ENCODE measurements around the gene PGLYRP4. TPM values are rescaled to one million over a fixed set of nuclear protein-coding genes. Genes with fewer than 3 reads are reported as not detected.

PGLYRP4 gene
- total RNA-seq, 1 experiment from 2014 or later, result not detected

GRCh38 chr1:153358691-153358975, 10.0 kb upstream of the PGLYRP4 start:
- peak overlapping the region; percentile 93 for H3K4me3 ChIP-seq
- CTCF ChIA-PET, result no interaction called here
- POLR2A ChIA-PET (ENCODE audit: unreplicated experiment), result no interaction called here
- BruUV-seq (replicated peaks), result no TSS peak
- peaks cover 25% of the 10 kb centered on the region for H3K79me2 ChIP-seq (ENCODE audit: low read depth)
- peak overlapping the region; percentile 98 for H3K27ac ChIP-seq
- no peaks in the 10 kb centered on the region for H3K27me3 ChIP-seq (ENCODE audit: insufficient read depth, low read depth)
- peaks cover 3% of the 10 kb centered on the region; the same call in 1 of the 2 replicates for H3K9me3 ChIP-seq (ENCODE audit: insufficient read depth, low read depth)
- peaks cover 64% of the 10 kb centered on the region for H3K4me1 ChIP-seq (replicated peaks; ENCODE audit: insufficient read depth)
- no peak overlapping the region for H2AFZ ChIP-seq
- H4K20me1 ChIP-seq (ENCODE audit: insufficient read depth), result no peaks in the 10 kb centered on the region
- peak overlapping the region; percentile 97 for H3K4me2 ChIP-seq
- TF ChIP-seq, protein P1, sequence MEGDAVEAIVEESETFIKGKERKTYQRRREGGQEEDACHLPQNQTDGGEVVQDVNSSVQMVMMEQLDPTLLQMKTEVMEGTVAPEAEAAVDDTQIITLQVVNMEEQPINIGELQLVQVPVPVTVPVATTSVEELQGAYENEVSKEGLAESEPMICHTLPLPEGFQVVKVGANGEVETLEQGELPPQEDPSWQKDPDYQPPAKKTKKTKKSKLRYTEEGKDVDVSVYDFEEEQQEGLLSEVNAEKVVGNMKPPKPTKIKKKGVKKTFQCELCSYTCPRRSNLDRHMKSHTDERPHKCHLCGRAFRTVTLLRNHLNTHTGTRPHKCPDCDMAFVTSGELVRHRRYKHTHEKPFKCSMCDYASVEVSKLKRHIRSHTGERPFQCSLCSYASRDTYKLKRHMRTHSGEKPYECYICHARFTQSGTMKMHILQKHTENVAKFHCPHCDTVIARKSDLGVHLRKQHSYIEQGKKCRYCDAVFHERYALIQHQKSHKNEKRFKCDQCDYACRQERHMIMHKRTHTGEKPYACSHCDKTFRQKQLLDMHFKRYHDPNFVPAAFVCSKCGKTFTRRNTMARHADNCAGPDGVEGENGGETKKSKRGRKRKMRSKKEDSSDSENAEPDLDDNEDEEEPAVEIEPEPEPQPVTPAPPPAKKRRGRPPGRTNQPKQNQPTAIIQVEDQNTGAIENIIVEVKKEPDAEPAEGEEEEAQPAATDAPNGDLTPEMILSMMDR (conservative IDR thresholded peaks at IDR 0.05), result no peak
- TF ChIP-seq EZH2 (IDR thresholded peaks at IDR 0.05; ENCODE audit: low read depth), result no peak
- H3F3A ChIP-seq (ENCODE audit: insufficient read depth, low read depth), result peaks cover 85% of the 10 kb centered on the region
- DNase-seq, result no peak
- intact Hi-C loops (cut with micrococcal nuclease; ENCODE audit: unreplicated experiment), result loop anchor here (10.0 kb wide), 1 partner anchor 316 kb away; the partner anchor contains the start of genes ILF2 and NPR1
- H3K36me3 ChIP-seq (ENCODE audit: low read depth), result peaks cover 19% of the 10 kb centered on the region
- H3K9me2 ChIP-seq (ENCODE audit: insufficient read depth), result no peaks in the 10 kb centered on the region

GRCh38 chr1:153357853-153358690, 9.4 kb upstream of the PGLYRP4 start, which contains the start of gene S100A9:
Gene S100A9 (plus strand): TSS chr1:153357854. CDS start chr1:153358284, 430 bp downstream.
- peak in 1 of 2 experiments; percentile 41 for DNase-seq
- H3K27ac ChIP-seq, result peak within 1 kb of the TSS; percentile 98
- peak within 1 kb of the TSS; percentile 93 for H3K4me3 ChIP-seq
- peaks cover 3% of the 10 kb centered on the region; the same call in 1 of the 2 replicates for H3K9me3 ChIP-seq (ENCODE audit: insufficient read depth, low read depth)
- H3K36me3 ChIP-seq (ENCODE audit: low read depth), result peaks cover 19% of the 10 kb centered on the region
- TF ChIP-seq, protein P1 (conservative IDR thresholded peaks at IDR 0.05), result no peak
- no peak for TF ChIP-seq EZH2 (IDR thresholded peaks at IDR 0.05; ENCODE audit: low read depth)
- intact Hi-C loops (cut with micrococcal nuclease; ENCODE audit: unreplicated experiment), result loop anchor here (1.0 to 10.0 kb wide), 2 partner anchors 7 to 317 kb away; partner anchors contain the start of genes ILF2 and NPR1
- no peaks in the 10 kb centered on the region for H3K9me2 ChIP-seq (ENCODE audit: insufficient read depth)
- no peaks in the 10 kb centered on the region for H3K27me3 ChIP-seq (ENCODE audit: insufficient read depth, low read depth)
- H4K20me1 ChIP-seq (ENCODE audit: insufficient read depth), result no peaks in the 10 kb centered on the region
- BruUV-seq (replicated peaks), result TSS peak; percentile 87
- H3F3A ChIP-seq (ENCODE audit: insufficient read depth, low read depth), result peaks cover 79% of the 10 kb centered on the region
- H2AFZ ChIP-seq, result no peak within 1 kb of the TSS
- H3K4me2 ChIP-seq, result peak within 1 kb of the TSS; percentile 97
- peaks cover 25% of the 10 kb centered on the region for H3K79me2 ChIP-seq (ENCODE audit: low read depth)
- H3K4me1 ChIP-seq (replicated peaks; ENCODE audit: insufficient read depth), result peaks cover 62% of the 10 kb centered on the region
- CTCF ChIA-PET, result interaction anchor here (1.2 to 1.3 kb wide), 2 partner anchors 137 to 210 kb away, joined by 4 to 5 read pairs; no protein-coding TSS in a partner anchor
- POLR2A ChIA-PET (ENCODE audit: unreplicated experiment), result no interaction called here

- Histone ChIP-seq H2AFZ (no peak overlapping the region), H3K36me3 (ENCODE audit: low read depth) (peaks cover 19% of the 10 kb centered on the region), H3K79me2 (ENCODE audit: low read depth) (peaks cover 25% of the 10 kb centered on the region), H3K27ac (peak overlapping the region; percentile 98), H3K27me3 (ENCODE audit: insufficient read depth, low read depth) (no peaks in the 10 kb centered on the region), H3K9me3 (ENCODE audit: insufficient read depth, low read depth) (peaks cover 3% of the 10 kb centered on the region; the same call in 1 of the 2 replicates), H3K4me2 (peak overlapping the region; percentile 97), H3K9me2 (ENCODE audit: insufficient read depth) (no peaks in the 10 kb centered on the region), H3K4me1 (replicated peaks; ENCODE audit: insufficient read depth) (peaks cover 59% of the 10 kb centered on the region), H3F3A (ENCODE audit: insufficient read depth, low read depth) (peaks cover 71% of the 10 kb centered on the region), H4K20me1 (ENCODE audit: insufficient read depth) (no peaks in the 10 kb centered on the region), H3K4me3 (peak overlapping the region; percentile 93)
- peak; percentile 62 to 94 for DNase-seq
- intact Hi-C loops (cut with micrococcal nuclease; ENCODE audit: unreplicated experiment), result loop anchor here (1.0 to 10.0 kb wide), 2 partner anchors 8 to 318 kb away; partner anchors contain the start of genes ILF2 and NPR1
- ChIA-PET CTCF (interaction anchor here (1.2 to 1.3 kb wide), 2 partner anchors 137 to 211 kb away, joined by 4 to 5 read pairs; no protein-coding TSS in a partner anchor), POLR2A (ENCODE audit: unreplicated experiment) (no interaction called here)
- TF ChIP-seq, protein P1 (conservative IDR thresholded peaks at IDR 0.05), result 0 out of 2 replicates have a peak, but pooled peaks have one; percentile 3
- TF ChIP-seq EZH2 (IDR thresholded peaks at IDR 0.05; ENCODE audit: low read depth), result no peak
- no TSS peak for BruUV-seq (replicated peaks)
These were observed 8.6 kb upstream of the PGLYRP4 start for GRCh38 chr1:153357076-153357852.

Data from PC-9 (cell line).